HG02610 (cell line): ENCODE measurements around the gene PTPN18.

Source experiments
- ATAC-seq: cut with Tn5 transposase; IDR thresholded peaks from one replicate; pipeline ENCODE4 v1.9.1; 2021; ENCODE audit warnings: mild to moderate bottlenecking, moderate library complexity; ENCODE audit not compliant: unreplicated experiment

PTPN18 gene

DNA sequence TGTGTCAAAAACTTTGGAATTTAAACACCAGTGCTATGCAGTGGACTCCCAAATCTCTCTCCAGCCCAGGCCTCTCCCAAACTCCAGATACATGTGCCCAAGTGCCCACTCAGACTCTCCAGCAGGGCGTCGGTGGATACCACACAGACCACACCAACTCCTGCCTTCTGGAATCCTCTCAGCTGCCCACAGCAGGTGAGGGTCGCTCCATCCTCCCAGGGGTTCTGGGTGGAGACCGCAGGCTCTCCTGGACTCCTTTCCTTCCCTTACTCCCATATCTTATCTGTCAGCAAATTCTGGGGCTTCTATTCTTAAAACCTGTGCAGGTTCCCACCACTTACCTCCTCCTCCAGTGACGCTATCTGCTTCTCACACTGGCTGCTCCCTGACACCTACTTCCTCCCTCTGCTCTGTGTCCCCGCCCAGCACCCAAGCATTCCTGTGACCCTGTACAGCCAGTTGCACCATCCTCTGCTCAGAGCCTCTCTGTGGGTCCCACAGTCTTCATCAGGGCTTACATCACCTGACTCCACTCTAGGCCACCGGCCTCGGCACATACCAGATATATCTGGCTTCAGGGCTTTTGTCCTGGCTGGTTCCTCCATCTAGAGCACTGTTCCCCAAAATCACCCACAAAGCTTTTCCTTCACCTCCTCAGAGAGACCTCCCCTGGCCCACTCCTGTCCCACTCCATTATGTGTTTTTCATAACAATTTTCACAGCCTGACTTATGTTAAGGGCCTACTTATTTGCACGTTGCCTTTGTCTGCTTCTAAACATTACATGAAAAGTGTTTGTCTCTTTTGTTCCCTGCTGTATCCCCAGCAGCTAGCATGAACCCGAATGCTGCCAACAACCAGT is 15.7 kb upstream of the PTPN18 start:
- ATAC-seq, result no peak

DNA sequence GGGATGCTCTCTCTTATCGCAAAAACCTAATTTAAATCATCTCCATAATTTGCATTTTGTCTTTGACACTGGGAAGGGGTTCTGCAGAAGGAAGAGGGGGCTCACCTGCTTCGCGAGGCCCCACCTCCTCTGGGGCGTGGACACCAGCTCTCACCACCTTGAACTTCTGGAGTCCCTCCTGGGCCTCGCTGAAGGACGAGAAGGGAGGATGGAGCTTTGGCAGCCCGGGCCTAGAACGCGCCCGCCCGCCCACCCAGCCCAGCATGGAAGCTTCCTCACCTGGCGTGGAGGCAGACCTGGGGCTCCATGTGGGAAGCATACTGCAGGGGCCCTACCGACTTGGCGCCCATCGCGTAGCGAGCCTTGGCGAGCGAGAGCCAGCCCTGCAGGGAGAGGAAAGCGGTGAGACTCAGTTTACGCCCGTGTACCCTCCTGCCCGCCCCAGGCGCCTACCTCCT is 14.3 kb upstream of the PTPN18 start:
- peak; percentile 2 for ATAC-seq

DNA sequence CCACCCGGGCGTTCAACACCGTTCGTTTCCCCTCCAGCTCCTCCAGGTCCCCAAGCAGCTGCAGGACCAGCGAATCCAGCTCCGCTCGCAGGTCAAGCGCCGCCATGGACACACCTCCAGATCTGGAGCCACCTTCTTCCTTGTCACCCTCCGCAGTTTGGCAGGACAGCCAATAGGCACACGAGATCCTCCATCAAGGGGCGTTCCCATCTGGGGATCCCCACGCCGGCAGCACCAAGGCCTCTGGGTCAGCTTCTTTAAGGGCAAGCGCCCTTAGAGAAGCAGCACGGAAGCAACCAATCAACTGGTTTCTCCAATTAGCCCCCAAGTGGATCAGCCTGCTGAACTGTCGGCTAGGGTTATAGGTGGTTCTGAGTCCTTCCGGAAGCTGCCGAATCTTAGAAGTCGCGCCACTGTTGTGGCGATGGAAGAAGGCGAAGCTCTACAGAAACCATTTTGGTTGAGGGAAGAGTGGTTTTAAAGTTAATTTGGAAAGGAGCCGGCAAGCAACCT is 13.8 kb upstream of the PTPN18 start:
- peak; percentile 80 for ATAC-seq

- peak; percentile 91 for ATAC-seq
Measured at GRCh38 chr2:130342533-130343275, 13.2 kb upstream of the PTPN18 start, which contains the start of gene IMP4. Gene IMP4 (plus strand): TSS chr2:130342897. CDS start chr2:130342933, 36 bp downstream.

GRCh38 chr2:130344578-130344977 is 11.3 kb upstream of the PTPN18 start:
- no peak for ATAC-seq

DNA sequence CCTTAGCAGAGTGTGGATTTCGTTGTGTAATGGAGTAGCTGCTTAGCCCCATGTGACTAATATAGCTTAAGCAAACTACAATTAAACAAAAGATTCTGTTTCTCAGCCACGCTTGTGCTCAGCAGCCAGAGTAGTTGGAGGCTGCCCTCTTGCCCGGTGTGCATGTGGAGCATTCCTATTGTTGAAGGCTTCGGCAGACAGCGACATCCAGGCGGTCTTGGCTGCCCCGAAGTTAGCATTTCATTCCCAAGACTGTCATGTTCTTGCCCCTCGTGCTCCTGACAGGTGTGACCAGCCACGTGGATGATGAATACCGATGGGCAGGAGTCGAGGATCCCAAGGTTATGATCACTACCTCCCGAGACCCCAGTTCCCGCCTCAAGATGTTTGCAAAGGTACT is 10.8 kb upstream of the PTPN18 start:
- ATAC-seq, result no peak

GRCh38 chr2:130345611-130346010 is 10.2 kb upstream of the PTPN18 start:
- no peak for ATAC-seq

GRCh38 chr2:130346041-130346740 is 9.7 kb upstream of the PTPN18 start:
- ATAC-seq, result no peak

- ATAC-seq, result no peak
Measured at GRCh38 chr2:130346741-130347066, 9.2 kb upstream of the PTPN18 start.

GRCh38 chr2:130347220-130347925 is 8.5 kb upstream of the PTPN18 start:
- ATAC-seq, result no peak

DNA sequence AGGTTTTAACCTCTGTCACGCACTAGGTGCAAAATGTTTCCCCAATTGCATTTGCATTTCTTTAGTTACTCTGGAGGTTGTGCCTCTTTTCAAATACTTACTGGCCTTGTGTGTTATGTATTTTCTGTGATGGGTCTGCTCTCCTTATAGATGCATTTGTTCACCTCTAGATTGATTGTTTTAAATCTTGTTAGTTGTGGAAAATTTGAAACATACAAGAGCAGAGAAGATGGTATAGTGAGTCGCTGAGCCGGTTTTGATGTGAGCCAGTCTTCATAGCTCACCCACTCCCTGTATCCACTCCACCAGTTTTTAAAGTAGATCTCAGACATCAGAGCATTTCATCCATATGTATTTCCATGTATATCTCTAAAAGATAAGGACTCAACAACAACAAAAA is 6.7 kb upstream of the PTPN18 start:
- ATAC-seq, result no peak

- ATAC-seq, result no peak
Measured at GRCh38 chr2:130351711-130352110, 4.1 kb upstream of the PTPN18 start.

DNA sequence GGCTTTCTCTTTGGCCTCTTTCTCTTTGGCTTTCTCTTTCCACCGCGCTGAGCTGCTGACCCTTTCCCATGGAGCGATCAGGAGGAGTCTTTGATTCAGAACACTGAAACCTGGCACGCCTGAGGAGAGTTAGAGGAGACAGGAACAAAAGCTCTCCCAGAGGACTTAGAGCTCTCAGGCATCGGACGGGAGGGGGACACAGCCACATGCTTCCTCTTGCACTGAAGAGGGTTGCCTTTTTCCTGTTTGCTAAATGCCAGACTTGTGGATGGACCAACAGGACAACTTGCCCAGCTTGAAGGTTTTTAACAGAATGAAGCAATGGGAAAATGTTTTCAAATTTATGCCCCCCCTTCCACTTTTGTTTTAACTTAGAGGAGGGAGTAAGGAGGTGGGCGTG is 3.6 kb upstream of the PTPN18 start:
- ATAC-seq, result no peak

GRCh38 chr2:130353291-130354138 is 2.3 kb upstream of the PTPN18 start:
- ATAC-seq, result no peak

GRCh38 chr2:130354139-130354428 is 1.8 kb upstream of the PTPN18 start:
- no peak for ATAC-seq

GRCh38 chr2:130355172-130355577 is 681 bp upstream of the PTPN18 start:
- ATAC-seq, result no peak

- no peak for ATAC-seq
Measured at GRCh38 chr2:130357864-130358263, 2.0 kb downstream of the PTPN18 start.

- ATAC-seq, result no peak
Measured at GRCh38 chr2:130358420-130359350, 2.8 kb downstream of the PTPN18 start.

DNA sequence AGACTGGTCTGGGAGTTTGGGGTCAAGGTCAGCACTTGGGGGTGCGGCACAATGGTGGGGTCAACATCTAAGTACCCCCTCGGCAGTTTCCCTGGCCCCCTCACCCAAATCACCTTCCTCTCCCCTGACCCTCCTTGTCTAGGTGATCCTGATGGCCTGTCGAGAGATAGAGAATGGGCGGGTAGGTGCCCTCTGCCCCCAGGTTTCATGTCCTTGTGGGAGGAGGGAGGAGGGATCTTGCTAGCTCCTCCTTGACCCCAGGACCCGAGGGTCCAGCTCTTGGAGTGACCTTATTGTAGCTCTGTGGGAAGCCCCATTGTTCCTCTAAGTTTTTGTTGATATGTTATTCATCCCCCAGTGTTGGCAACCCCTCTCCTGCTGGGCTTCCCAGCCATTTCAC is 3.6 kb downstream of the PTPN18 start:
- ATAC-seq, result no peak
